Measurements from ENCODE around the gene NSMCE1. TPM values are rescaled to one million over a fixed set of nuclear protein-coding genes. Genes with fewer than 3 reads are reported as not detected.
"Not testable (repeated sequence)": the region's sequence is repeated elsewhere in the genome, so short reads cannot be mapped to it uniquely, and the experiment has no call there.

Gene NSMCE1
- total RNA-seq, 2 experiments from 2014 or later = 112 to 117 TPM

GRCh38 chr16:27247076-27247475 is 21.5 kb downstream of the NSMCE1 start:
- H3K27me3 Mint-ChIP-seq (ENCODE audit: low read depth); intact Hi-C loops (cut with micrococcal nuclease); H3K27ac Mint-ChIP-seq; H3K4me3 Mint-ChIP-seq; H3K9me3 Mint-ChIP-seq: not testable (repeated sequence)
- CTCF ChIA-PET = interaction anchor here (0.9 to 2.4 kb wide), 2 partner anchors 12 to 71 kb away, joined by 3 to 7 read pairs; no protein-coding TSS in a partner anchor
- peak; percentile 4 for DNase-seq
- H3K4me1 Mint-ChIP-seq (ENCODE audit: low read depth) = peaks cover 86% of the 10 kb centered on the region
- H3K36me3 Mint-ChIP-seq (ENCODE audit: low read depth) = peaks cover 14% of the 10 kb centered on the region

- Mint-ChIP-seq H3K27ac (peak overlapping the region; percentile 38), H3K9me3 (no peaks in the 10 kb centered on the region), H3K4me3 (no peak overlapping the region), H3K27me3 (ENCODE audit: low read depth) (no peaks in the 10 kb centered on the region), H3K4me1 (ENCODE audit: low read depth) (peaks cover 86% of the 10 kb centered on the region), H3K36me3 (ENCODE audit: low read depth) (peaks cover 14% of the 10 kb centered on the region)
- CTCF ChIA-PET = interaction anchor here (0.9 to 2.4 kb wide), 2 partner anchors 11 to 71 kb away, joined by 3 to 7 read pairs; no protein-coding TSS in a partner anchor
- intact Hi-C loops (cut with micrococcal nuclease) = loop anchor here (1.0 kb wide), 2 partner anchors 8 to 9 kb away; no protein-coding TSS in a partner anchor
- DNase-seq = peak; percentile 6
These were observed 22.1 kb downstream of the NSMCE1 start for GRCh38 chr16:27246439-27246838.

DNA sequence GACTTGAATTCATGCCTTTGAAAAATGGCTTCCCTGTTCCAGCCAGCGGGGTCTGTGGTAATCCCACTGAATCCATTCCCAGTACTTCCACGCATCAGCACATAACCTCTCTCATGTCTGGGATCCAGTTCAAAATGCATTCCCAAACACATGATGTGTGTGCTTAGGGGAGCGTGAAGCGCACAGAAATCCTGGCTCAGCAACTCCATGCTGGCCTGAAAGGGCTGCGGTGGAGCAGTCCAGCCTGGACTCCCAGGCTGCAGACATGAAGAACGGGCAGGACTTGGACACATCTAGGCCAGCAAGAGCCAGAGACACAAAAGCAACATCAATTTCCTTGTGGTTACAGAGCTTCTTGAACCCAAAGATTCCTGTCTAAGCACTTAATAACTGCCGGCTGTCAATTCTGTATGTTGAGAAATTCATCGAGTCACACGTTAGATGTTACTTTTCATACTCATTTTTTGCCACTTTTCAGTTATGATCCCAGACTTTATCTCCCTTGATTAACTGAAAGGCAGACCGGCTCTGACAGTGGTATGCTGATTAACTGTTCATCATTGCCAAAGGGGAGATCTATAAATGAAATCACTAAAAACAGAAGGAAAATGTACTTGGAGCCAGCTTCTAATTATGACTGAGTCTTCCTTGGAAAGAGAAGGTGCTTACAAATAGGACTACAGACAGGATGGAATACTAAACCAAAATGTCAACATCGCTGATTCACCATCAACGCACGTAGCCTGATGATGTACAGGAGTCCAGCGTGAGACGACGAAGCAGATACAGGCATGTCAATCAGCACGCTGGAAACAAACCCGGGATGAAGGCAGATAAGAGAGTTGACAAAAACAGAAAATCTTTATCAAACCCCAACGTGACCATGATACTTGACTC is 23.0 kb downstream of the NSMCE1 start:
- peaks cover 82% of the 10 kb centered on the region for H3K4me1 Mint-ChIP-seq (ENCODE audit: low read depth)
- no peak overlapping the region for H3K4me3 Mint-ChIP-seq

DNA sequence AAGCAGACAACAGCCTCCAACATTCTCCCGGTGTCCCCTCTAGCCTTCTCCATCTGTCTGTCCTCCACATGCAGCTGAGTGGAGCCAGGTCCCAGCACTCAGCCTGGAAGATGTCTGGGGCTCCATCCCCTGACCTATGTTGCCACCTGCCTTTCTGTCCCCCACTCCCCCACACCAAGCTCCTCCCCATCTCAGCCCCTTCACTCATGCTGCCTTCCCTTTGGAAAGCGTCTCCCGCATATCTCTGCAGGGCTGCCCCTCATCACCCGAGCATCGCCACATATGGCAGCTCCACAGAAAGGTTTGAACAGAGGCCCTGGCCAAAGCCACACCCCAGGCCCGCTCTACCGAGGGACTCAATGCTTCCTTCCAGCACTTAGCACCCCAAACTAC is 24.2 kb downstream of the NSMCE1 start:
- Mint-ChIP-seq H3K36me3 (ENCODE audit: low read depth) (peaks cover 12% of the 10 kb centered on the region), H3K4me3 (no peak overlapping the region), H3K9me3 (no peaks in the 10 kb centered on the region), H3K27me3 (ENCODE audit: low read depth) (no peaks in the 10 kb centered on the region), H3K4me1 (ENCODE audit: low read depth) (peaks cover 81% of the 10 kb centered on the region), H3K27ac (peak overlapping the region; percentile 43)
- DNase-seq = peak; percentile 2
- CTCF ChIA-PET = interaction anchor here (1.3 to 2.2 kb wide), 2 partner anchors 9 to 13 kb away, joined by 3 to 7 read pairs; no protein-coding TSS in a partner anchor
- intact Hi-C loops (cut with micrococcal nuclease) = no loop called here

More for the DNA sequence above, 23.0 kb downstream of the NSMCE1 start:
- Mint-ChIP-seq H3K36me3 (ENCODE audit: low read depth) (peaks cover 14% of the 10 kb centered on the region), H3K27ac (peak overlapping the region; percentile 38), H3K27me3 (ENCODE audit: low read depth) (no peaks in the 10 kb centered on the region), H3K9me3 (no peaks in the 10 kb centered on the region)
- peak; percentile 66 for DNase-seq
- intact Hi-C loops (cut with micrococcal nuclease) = loop anchor here (1.0 kb wide), 2 partner anchors 8 to 9 kb away; no protein-coding TSS in a partner anchor
- CTCF ChIA-PET = interaction anchor here (2.4 kb wide), 1 partner anchor 10 kb away, joined by 7 read pairs; no protein-coding TSS in a partner anchor

DNA sequence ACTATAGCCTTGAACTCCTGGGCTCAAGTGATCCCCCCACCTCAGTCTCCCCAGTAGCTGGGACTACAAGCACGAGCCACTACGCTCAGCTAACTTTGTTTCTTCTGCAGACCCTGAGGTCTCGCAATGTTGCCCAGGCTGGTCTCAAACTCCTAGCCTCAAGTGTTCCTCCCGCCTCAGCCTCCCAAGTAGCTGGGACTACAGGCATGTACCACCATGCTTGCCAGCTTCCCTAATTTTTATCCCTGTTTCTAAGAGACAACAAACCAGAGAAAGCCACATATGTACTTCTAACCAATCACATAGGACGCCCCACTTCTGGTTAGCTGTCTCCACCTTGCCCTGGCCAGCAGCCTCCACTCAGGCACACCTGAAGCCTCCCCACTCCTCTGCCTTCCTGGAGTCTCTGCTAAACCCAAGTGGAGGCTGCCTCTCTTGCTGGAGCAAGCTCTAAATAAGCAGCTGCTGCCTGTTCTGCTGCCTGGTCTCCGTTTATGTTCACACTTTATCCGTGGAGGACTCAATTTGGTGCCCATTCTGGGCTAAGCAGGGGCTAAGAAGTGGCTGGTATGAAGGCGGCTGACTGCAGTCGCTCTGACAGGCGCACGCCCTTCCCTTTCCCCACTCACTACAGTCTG is 24.7 kb downstream of the NSMCE1 start:
- peaks cover 84% of the 10 kb centered on the region for H3K4me1 Mint-ChIP-seq (ENCODE audit: low read depth)
- H3K9me3 Mint-ChIP-seq = no peaks in the 10 kb centered on the region
- peaks cover 12% of the 10 kb centered on the region for H3K36me3 Mint-ChIP-seq (ENCODE audit: low read depth)
- H3K27me3 Mint-ChIP-seq (ENCODE audit: low read depth) = no peaks in the 10 kb centered on the region
- no peak for DNase-seq
- peak overlapping the region; percentile 43 for H3K27ac Mint-ChIP-seq
- intact Hi-C loops (cut with micrococcal nuclease) = no loop called here
- CTCF ChIA-PET = interaction anchor here (1.3 to 2.2 kb wide), 4 partner anchors 9 to 129 kb away, joined by 3 to 7 read pairs (median 4); no protein-coding TSS in a partner anchor
- no peak overlapping the region for H3K4me3 Mint-ChIP-seq

- CTCF ChIA-PET = interaction anchor here (0.6 to 2.2 kb wide), 5 partner anchors 8 to 130 kb away, joined by 3 to 7 read pairs (median 4); no protein-coding TSS in a partner anchor
- Mint-ChIP-seq H3K4me3 (peak overlapping the region; percentile 6), H3K9me3 (no peaks in the 10 kb centered on the region), H3K27me3 (ENCODE audit: low read depth) (no peaks in the 10 kb centered on the region), H3K36me3 (ENCODE audit: low read depth) (peaks cover 8% of the 10 kb centered on the region), H3K4me1 (ENCODE audit: low read depth) (peaks cover 87% of the 10 kb centered on the region), H3K27ac (no peak overlapping the region)
- peak; percentile 56 for DNase-seq
- intact Hi-C loops (cut with micrococcal nuclease) = no loop called here
These were observed 25.5 kb downstream of the NSMCE1 start for GRCh38 chr16:27242868-27243590.

- intact Hi-C loops (cut with micrococcal nuclease) = no loop called here
- DNase-seq = no peak
These were observed 26.2 kb downstream of the NSMCE1 start for GRCh38 chr16:27242398-27242797.

DNA sequence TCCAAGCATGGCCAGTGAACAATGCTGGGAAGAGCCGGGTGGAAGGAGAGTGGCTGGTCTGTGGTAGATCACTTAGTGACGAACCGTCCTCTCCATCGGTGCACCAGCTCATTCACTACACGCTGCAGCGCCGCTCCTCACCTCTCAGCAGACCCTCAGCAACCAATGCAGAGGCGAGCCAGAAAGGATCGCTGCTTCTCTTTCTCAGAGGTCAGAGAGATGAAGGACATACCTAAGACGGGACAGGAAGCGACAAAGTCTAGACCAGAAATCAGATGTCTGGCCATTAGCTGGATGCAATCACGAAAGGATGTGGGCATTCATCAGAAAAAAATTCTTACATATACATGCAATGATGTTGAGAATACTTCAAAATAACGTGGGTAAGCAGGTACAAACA is 26.9 kb downstream of the NSMCE1 start:
- no peak overlapping the region for H3K4me3 Mint-ChIP-seq
- DNase-seq = no peak
- CTCF ChIA-PET = interaction anchor here (0.9 to 1.9 kb wide), 3 partner anchors 60 to 131 kb away, joined by 3 to 4 read pairs (median 3); no protein-coding TSS in a partner anchor
- peaks cover 88% of the 10 kb centered on the region for H3K4me1 Mint-ChIP-seq (ENCODE audit: low read depth)
- no peak overlapping the region for H3K27ac Mint-ChIP-seq
- H3K9me3 Mint-ChIP-seq = no peaks in the 10 kb centered on the region
- peaks cover 6% of the 10 kb centered on the region for H3K36me3 Mint-ChIP-seq (ENCODE audit: low read depth)
- no peaks in the 10 kb centered on the region for H3K27me3 Mint-ChIP-seq (ENCODE audit: low read depth)
- intact Hi-C loops (cut with micrococcal nuclease) = no loop called here

More at GRCh38 chr16:27242398-27242797, 26.2 kb downstream of the NSMCE1 start:
- no peaks in the 10 kb centered on the region for H3K9me3 Mint-ChIP-seq
- CTCF ChIA-PET = interaction anchor here (0.6 to 1.9 kb wide), 4 partner anchors 61 to 130 kb away, joined by 3 to 4 read pairs (median 3); no protein-coding TSS in a partner anchor
- H3K4me1 Mint-ChIP-seq (ENCODE audit: low read depth) = peaks cover 88% of the 10 kb centered on the region
- no peak overlapping the region for H3K27ac Mint-ChIP-seq
- H3K36me3 Mint-ChIP-seq (ENCODE audit: low read depth) = peaks cover 4% of the 10 kb centered on the region
- no peak overlapping the region for H3K4me3 Mint-ChIP-seq
- H3K27me3 Mint-ChIP-seq (ENCODE audit: low read depth) = no peaks in the 10 kb centered on the region

DNA sequence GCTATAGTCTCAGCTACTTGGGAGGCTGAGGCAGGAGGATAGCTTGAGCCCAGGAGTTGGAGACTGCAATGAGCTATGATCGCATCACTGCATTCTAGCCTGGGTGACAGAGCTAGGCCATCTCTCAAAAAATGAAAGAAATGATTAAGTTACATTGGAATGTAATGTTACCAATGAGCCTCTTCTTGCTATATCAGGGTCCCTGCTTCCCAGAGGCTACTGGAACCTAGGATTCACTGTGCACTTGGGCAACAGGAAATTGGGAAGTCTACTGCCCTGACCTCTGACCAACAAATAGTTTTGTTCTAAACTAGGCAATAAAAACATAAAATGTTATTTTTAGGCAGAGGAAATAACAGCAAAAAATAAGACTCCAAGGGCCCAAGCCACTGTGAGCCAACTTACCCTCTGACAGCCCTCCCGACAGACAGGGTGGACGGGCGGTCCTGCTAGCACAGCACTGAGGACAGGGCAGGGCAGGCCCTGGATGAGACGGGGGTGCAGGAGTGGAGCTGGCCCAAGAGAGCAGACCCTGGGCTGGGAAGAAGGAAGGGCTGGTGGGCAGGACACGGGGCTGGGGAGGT is 27.5 kb downstream of the NSMCE1 start:
- H3K4me1 Mint-ChIP-seq (ENCODE audit: low read depth) = peaks cover 86% of the 10 kb centered on the region
- CTCF ChIA-PET = interaction anchor here (1.2 kb wide), 1 partner anchor 127 kb away, joined by 3 read pairs; no protein-coding TSS in a partner anchor
- H3K4me3 Mint-ChIP-seq = no peak overlapping the region
- H3K9me3 Mint-ChIP-seq = no peaks in the 10 kb centered on the region
- intact Hi-C loops (cut with micrococcal nuclease) = no loop called here
- no peak for DNase-seq
- H3K27me3 Mint-ChIP-seq (ENCODE audit: low read depth) = no peaks in the 10 kb centered on the region
- no peak overlapping the region for H3K27ac Mint-ChIP-seq
- peaks cover 6% of the 10 kb centered on the region for H3K36me3 Mint-ChIP-seq (ENCODE audit: low read depth)

DNA sequence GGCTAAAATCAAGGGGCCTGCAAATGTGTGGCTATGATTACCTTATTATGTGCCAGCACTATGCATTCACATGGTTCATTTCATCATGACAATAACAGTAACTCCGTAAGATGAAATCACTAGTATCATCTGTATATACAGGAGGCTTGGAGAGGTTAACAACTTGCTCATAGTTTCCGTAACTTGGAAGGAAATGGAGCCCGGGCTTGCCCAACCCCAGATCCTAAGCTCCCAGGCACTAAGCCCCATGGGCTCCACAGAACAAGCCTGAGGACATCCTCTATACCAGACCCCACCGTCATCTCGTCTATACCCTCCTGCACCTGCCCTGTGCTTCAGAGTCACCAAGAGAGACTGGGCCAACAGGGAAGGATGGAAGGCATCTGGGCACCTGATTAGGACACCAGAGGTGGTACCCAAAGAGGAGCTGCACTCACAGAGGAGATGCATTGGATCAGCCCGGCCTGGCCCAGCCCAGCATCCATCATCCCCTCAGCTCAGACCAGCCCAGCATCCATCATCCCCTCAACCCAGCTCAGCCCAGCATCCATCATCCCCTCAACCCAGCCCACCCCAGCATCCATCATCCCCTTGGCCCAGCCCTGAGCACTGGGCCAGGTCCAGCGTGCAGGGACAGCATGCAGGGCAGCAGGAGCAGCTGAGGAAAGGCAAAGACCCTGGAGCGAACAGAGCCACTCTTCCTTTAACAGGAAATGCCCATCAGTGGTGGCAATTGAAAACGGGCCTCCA is 28.5 kb downstream of the NSMCE1 start:
- peak overlapping the region; percentile 11 for H3K27ac Mint-ChIP-seq
- H3K4me3 Mint-ChIP-seq = no peak overlapping the region
- CTCF ChIA-PET = interaction anchor here (0.5 to 7.3 kb wide), 5 partner anchors 10 to 131 kb away, joined by 3 to 132 read pairs (median 3); no protein-coding TSS in a partner anchor
- H3K36me3 Mint-ChIP-seq (ENCODE audit: low read depth) = peaks cover 2% of the 10 kb centered on the region
- no peaks in the 10 kb centered on the region for H3K27me3 Mint-ChIP-seq (ENCODE audit: low read depth)
- peaks cover 86% of the 10 kb centered on the region for H3K4me1 Mint-ChIP-seq (ENCODE audit: low read depth)
- DNase-seq = no peak
- intact Hi-C loops (cut with micrococcal nuclease) = no loop called here
- H3K9me3 Mint-ChIP-seq = no peaks in the 10 kb centered on the region

GRCh38 chr16:27239026-27239425 is 29.5 kb downstream of the NSMCE1 start:
- Mint-ChIP-seq H3K36me3 (ENCODE audit: low read depth) (peaks cover 3% of the 10 kb centered on the region), H3K4me3 (no peak overlapping the region), H3K27me3 (ENCODE audit: low read depth) (no peaks in the 10 kb centered on the region), H3K9me3 (no peaks in the 10 kb centered on the region), H3K27ac (peak overlapping the region; percentile 98), H3K4me1 (ENCODE audit: low read depth) (peaks cover 86% of the 10 kb centered on the region)
- intact Hi-C loops (cut with micrococcal nuclease) = no loop called here
- DNase-seq = no peak
- CTCF ChIA-PET = interaction anchor here (0.6 to 7.3 kb wide), 5 partner anchors 34 to 132 kb away, joined by 3 to 132 read pairs (median 3); no protein-coding TSS in a partner anchor

Data from activated naive CD4-positive, alpha-beta T cell treated with anti-CD3 and anti-CD28 coated beads for 36 hours (primary cell).